Sigmoid colon (tissue), 7 donors: ENCODE measurements around the gene MBD2. TPM values are rescaled to one million over a fixed set of nuclear protein-coding genes. Genes with fewer than 3 reads are reported as not detected.

Experiments used
- DNase-seq: peaks from one replicate; pipeline ENCODE4 v3.0.0-alpha.2; 2019
- H3K27ac ChIP-seq, 4 donors: fragments of 200-600 bp; sonication (generic); one replicate each; pipeline ENCODE4 v1.5.1; 2016 to 2019; ENCODE audit warnings: mild to moderate bottlenecking in 1 of 4
- H3K27me3 ChIP-seq, 3 donors: fragments of 200-600 bp; sonication (generic); one replicate each; pipeline ENCODE4 v1.5.1; 2019; ENCODE audit warnings: mild to moderate bottlenecking in 1 of 3
- H3K36me3 ChIP-seq, 4 donors: fragments of 200-600 bp; sonication (generic); one replicate each; pipeline ENCODE4 v1.5.1; 2016 to 2019
- H3K4me1 ChIP-seq, 4 donors: fragments of 200-600 bp; sonication (generic); one replicate each; pipeline ENCODE4 v1.5.1; 2017 to 2019
- H3K4me3 ChIP-seq, 4 donors: fragments of 200-600 bp; sonication (generic); one replicate each; pipeline ENCODE4 v1.5.1; 2017 to 2019; ENCODE audit warnings: mild to moderate bottlenecking in 2 of 4, moderate library complexity in 1 of 4
- H3K9me3 ChIP-seq, 4 donors: fragments of 200-600 bp in 3 of 4; sonication (generic) in 3 of 4; one replicate each; pipeline versions ENCODE4 v1.5.1 to v1.6.1; 2013 to 2019
- EP300 ChIP-seq, 4 donors: sonication (generic); formaldehyde crosslinking; IDR thresholded peaks; one replicate each; pipeline ENCODE4 v1.6.1; 2017; ENCODE audit warnings: antibody characterized with exemption in 4 of 4
- POLR2A ChIP-seq, 2 donors: fragments of 450-650 bp; IDR thresholded peaks; one replicate each; pipeline ENCODE4 v1.6.1; 2016; ENCODE audit warnings: antibody characterized with exemption in 2 of 2, mild to moderate bottlenecking in 2 of 2, moderate library complexity in 2 of 2
- POLR2AphosphoS5 ChIP-seq, 4 donors: sonication (generic); formaldehyde crosslinking; IDR thresholded peaks; one replicate each; pipeline ENCODE4 v1.6.1; 2017; ENCODE audit warnings: antibody characterized with exemption in 4 of 4
- WGBS, 2 donors: extraction: QIAGEN DNeasy Blood & Tissue Kit; methylation state at CpG; one replicate each; pipeline ENCODE4 v1.1.7; 2013; 5-methylcytosine and 5-hydroxymethylcytosine counted together
- intact Hi-C: fragments of 100-400 bp; cut with DNase I; formaldehyde crosslinking; loops from one replicate; pipeline ENCODE4 v1.15.1; 2023
- polyA plus RNA-seq, 3 donors: library from polyadenylated mRNA; stranded (reverse); fragments of 200-250 nt; gene quantifications; one replicate each; pipeline ENCODE4 v1.2.3, GENCODE V29; 2013
- total RNA-seq, 4 donors: library from RNA; depleted of rRNA; stranded (reverse); fragments of >200 nt; gene quantifications; one replicate each; pipeline ENCODE4 v1.1.0, GENCODE V29; 2016
- TF ChIP-seq, protein P1 (sequence below), 4 experiments: fragments of 450-650 bp in 3 of 4; fragments of 200-600 bp in 1 of 4; IDR thresholded peaks; one replicate each; pipeline ENCODE4 v1.5.1; 2016 to 2019; ENCODE audit warnings: antibody characterized with exemption in 4 of 4, mild to moderate bottlenecking in 3 of 4, moderate library complexity in 2 of 4
- donor health status: healthy with polysubstance abuse.
- donor health status: Bipolar disorder and iron deficiency.
- donor health status: healthy.

MBD2 gene
- total and polyA plus RNA-seq, 7 donors: 21.4 to 36.7 (median 32.1) TPM

DNA sequence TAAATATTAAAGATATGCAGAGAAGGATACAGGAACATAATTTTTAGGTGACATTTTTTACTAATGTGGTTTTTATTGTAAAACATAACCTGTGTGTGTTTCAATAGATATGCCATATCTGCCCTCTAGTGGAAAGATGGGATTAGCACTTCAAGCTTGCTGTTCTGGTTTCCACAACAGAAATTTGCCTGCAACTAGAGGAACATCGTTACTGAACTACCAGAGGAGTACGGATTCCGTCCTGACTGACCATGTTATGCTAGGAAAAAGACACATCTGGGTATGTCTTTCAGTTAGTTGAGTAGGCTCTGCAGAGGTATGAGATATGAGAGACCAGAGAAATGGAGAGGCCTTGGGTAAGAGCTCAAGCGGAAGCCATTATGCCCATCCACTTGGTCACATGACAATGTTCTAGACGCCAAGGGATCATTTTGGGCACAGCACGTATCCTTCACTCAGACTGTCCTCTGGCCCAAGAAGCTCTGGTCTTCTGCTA is 104.9 kb downstream of the MBD2 start:
- intact Hi-C loops: no loop called here
- H3K27me3 ChIP-seq: no peaks in the 10 kb centered on the region
- H3K4me1 ChIP-seq: no peaks in the 10 kb centered on the region
- H3K36me3 ChIP-seq: no peaks in the 10 kb centered on the region
- H3K9me3 ChIP-seq: no peaks in the 10 kb centered on the region
- no peak overlapping the region for H3K27ac ChIP-seq
- WGBS, 2 donors: 16 to 25% methylated on average over 6 of the region's 6 CpGs
- no peak for DNase-seq
- H3K4me3 ChIP-seq: no peak overlapping the region
- TF ChIP-seq, protein P1, sequence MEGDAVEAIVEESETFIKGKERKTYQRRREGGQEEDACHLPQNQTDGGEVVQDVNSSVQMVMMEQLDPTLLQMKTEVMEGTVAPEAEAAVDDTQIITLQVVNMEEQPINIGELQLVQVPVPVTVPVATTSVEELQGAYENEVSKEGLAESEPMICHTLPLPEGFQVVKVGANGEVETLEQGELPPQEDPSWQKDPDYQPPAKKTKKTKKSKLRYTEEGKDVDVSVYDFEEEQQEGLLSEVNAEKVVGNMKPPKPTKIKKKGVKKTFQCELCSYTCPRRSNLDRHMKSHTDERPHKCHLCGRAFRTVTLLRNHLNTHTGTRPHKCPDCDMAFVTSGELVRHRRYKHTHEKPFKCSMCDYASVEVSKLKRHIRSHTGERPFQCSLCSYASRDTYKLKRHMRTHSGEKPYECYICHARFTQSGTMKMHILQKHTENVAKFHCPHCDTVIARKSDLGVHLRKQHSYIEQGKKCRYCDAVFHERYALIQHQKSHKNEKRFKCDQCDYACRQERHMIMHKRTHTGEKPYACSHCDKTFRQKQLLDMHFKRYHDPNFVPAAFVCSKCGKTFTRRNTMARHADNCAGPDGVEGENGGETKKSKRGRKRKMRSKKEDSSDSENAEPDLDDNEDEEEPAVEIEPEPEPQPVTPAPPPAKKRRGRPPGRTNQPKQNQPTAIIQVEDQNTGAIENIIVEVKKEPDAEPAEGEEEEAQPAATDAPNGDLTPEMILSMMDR (IDR thresholded peaks at IDR 0.05): peak in 3 of 4 experiments; percentile 41 to 67 (median 43)
- no peak for TF ChIP-seq POLR2AphosphoS5 (IDR thresholded peaks at IDR 0.05)

DNA sequence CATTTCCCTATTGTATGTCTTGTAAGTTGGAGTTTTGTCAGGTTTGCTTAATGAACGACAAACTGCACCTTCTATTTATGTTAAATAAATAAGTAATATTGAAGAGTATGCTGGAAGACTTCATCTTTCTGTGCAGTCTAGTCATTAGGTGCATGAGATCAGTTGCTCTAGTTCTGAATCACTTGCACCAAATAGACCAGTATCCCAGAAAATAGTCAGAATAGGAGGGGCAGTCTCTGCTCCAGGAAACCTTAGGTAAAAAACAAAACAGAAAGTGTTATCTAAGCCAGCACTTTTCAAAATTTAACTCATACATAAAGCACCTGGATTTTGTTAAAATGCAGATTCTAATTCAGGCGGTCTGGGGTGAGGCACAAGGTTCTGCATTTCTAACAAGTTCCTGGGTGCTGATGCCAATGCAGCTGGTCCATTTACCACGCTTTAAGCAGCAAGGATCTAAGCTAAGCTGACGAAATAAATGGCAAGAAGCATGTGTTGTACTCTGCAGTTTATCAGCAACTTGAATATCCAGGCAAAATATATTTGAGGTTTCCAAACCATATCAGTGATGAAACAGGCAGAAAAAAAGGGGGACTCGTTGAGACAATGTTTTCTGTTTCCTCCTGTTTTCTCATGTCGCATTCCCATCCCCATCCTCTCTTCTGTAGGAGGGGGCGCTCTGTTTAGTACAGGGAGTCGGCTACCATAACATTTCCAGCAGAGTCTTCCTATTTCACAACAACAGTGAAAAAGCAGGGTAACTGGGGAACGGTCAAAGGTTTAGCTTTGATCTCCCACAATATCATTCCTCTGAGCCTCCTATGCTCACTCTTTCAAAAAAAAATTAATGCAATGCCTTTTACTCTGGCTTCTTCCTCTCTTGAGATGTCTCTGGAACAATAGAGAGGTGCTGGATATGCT is 106.4 kb downstream of the MBD2 start:
- H3K4me1 ChIP-seq: no peaks in the 10 kb centered on the region
- DNase-seq: no peak
- no peak overlapping the region for H3K27ac ChIP-seq
- WGBS, 2 donors: 73 to 77% methylated on average over 9 of the region's 9 CpGs
- intact Hi-C loops: no loop called here
- H3K4me3 ChIP-seq: no peak overlapping the region
- H3K27me3 ChIP-seq: no peaks in the 10 kb centered on the region
- TF ChIP-seq POLR2A (IDR thresholded peaks at IDR 0.05): no peak
- TF ChIP-seq, protein P1 (IDR thresholded peaks at IDR 0.05): no peak
- TF ChIP-seq EP300 (IDR thresholded peaks at IDR 0.05): no peak
- no peak for TF ChIP-seq POLR2AphosphoS5 (IDR thresholded peaks at IDR 0.05)
- no peaks in the 10 kb centered on the region for H3K9me3 ChIP-seq
- no peaks in the 10 kb centered on the region for H3K36me3 ChIP-seq

DNA sequence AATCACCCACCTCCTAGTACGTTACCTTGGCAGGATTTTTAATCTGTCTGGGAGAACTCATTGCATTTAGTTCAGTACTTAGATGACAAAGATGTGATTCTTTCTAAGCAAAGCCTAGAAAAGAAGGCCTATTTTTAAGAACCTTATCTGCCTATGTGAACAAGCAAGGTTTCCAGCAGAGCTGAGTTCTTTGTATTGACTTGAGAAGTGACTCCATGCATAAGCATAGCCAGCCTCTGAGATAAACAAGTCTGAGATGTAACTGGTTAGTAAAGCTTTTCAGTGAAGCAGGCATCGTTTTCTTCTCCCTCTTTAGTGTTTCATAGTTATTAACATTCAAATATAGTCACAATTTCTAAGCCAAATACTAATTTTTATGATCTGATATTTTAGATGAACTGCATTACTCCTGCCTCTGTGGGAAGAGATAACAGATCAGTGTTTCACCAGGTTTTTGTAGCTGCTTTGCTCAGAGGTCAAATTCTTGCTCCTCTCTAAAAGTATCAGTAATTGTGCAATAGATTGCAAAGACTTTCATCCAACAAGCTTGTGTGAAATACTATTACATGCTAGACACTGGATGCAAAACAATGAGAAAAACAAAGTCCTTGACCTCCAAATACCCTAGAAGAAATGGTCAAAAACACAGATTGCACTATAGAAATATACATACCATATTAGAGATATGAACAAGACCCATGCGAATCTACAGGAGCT is 107.8 kb downstream of the MBD2 start:
- Histone ChIP-seq H3K4me1 (no peaks in the 10 kb centered on the region), H3K27me3 (no peaks in the 10 kb centered on the region), H3K36me3 (no peaks in the 10 kb centered on the region), H3K27ac (no peak overlapping the region), H3K4me3 (no peak overlapping the region), H3K9me3 (no peaks in the 10 kb centered on the region)
- no peak for TF ChIP-seq EP300 (IDR thresholded peaks at IDR 0.05)
- TF ChIP-seq POLR2AphosphoS5 (IDR thresholded peaks at IDR 0.05): no peak
- TF ChIP-seq POLR2A (IDR thresholded peaks at IDR 0.05): no peak
- TF ChIP-seq, protein P1 (IDR thresholded peaks at IDR 0.05): no peak
- 82 to 85% methylated on average over 3 of the region's 3 CpGs for WGBS, 2 donors
- no peak for DNase-seq
- intact Hi-C loops: no loop called here

DNA sequence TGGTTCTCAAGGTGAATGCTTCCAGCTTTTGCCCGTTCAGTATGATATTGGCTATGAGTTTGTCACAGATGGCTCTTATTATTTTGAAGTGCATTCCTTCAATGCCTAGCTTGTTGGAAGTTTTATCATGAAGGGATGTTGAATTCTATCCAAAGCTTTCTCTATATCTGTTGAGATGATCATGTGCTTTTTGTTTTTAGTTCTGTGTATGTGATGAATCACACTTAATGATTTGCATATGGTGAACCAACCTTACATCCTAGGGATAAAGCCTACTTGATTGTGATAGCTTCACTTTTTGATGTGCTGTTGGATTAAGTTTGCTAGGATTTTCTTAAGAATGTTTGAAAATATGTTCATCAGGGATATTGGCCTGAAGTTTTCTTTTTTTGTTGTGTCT is 112.1 kb downstream of the MBD2 start:
- no peaks in the 10 kb centered on the region for H3K9me3 ChIP-seq
- H3K4me1 ChIP-seq: no peaks in the 10 kb centered on the region
- no peaks in the 10 kb centered on the region for H3K27me3 ChIP-seq
- intact Hi-C loops: no loop called here
- no peak for DNase-seq
- H3K4me3 ChIP-seq: no peak overlapping the region
- no peak overlapping the region for H3K27ac ChIP-seq
- TF ChIP-seq POLR2A (IDR thresholded peaks at IDR 0.05): no peak
- TF ChIP-seq, protein P1 (IDR thresholded peaks at IDR 0.05): no peak
- TF ChIP-seq EP300 (IDR thresholded peaks at IDR 0.05): no peak
- TF ChIP-seq POLR2AphosphoS5 (IDR thresholded peaks at IDR 0.05): no peak
- WGBS, 2 donors: 87 to 93% methylated on average over 1 of the region's 1 CpG
- no peaks in the 10 kb centered on the region for H3K36me3 ChIP-seq
